Stimulated activated naive CD4-positive, alpha-beta T cell (primary cell): ENCODE data around the gene KRTAP20-4.

Experiments used
- DNase-seq, 6 experiments: peaks; one replicate each; lab custom pipeline; 2025; lab: John Stamatoyannopoulos, UW

Gene KRTAP20-4

DNA sequence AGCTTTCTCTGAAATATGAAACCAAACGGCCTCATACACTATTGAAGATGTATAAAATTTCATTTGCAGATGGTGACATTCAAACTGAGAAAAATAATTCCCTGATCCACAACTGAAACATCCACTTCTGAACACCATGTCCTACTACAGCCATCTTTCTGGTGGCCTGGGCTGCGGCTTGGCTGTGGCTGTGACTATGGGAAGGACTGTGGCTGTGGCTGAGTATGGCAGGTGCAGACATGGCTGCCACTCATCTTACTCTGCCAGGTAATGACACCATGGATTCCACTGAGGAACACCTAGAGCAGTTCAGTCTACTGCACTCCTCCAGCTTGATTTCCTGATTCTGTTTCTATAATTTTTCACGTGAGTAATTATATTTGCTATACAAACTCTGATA, at the start of gene KRTAP20-4:
TSS of gene KRTAP20-4 (plus strand) at position 106 of the 400 bp plus-strand sequence.
- no peak for DNase-seq

DNA sequence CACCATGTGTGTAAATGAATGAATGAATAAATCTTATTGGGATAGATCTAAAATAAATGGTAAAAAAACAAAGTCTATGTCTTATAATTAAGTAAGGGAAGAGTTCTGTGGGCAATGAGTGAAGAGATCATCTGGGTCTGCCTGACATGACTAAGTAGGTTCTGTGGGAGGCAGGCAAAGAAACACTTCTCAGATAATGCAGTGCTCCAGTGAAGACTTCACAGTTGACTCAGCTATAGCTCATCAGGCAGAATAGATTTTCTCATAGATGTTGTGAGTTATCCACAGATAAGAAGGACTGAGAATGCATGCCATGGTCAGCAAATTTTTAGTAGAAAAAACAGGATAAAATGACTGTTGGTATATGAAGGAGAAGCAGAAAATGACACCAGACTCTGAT, 42.7 kb upstream of the KRTAP20-4 start:
- no peak for DNase-seq

DNA sequence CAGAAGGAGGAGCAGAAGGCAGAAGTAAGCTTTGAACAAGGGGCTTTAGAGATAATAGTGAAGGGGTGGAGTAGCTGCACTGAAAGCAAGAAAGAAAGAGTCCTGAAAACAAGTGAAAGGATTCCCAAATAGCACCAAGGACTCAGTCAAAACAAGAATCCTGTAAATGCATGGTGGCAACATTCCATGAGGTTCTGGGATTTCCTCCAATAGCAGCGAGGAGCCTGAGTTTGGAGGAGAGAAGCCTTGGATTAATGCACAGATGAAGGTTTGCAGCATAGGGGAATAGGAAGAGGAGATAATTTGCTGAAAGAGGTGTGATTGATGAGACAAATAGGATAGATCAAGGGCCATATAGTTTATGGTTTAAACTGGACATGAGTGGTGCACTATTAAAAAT, 41.1 kb upstream of the KRTAP20-4 start:
- DNase-seq = no peak

DNA sequence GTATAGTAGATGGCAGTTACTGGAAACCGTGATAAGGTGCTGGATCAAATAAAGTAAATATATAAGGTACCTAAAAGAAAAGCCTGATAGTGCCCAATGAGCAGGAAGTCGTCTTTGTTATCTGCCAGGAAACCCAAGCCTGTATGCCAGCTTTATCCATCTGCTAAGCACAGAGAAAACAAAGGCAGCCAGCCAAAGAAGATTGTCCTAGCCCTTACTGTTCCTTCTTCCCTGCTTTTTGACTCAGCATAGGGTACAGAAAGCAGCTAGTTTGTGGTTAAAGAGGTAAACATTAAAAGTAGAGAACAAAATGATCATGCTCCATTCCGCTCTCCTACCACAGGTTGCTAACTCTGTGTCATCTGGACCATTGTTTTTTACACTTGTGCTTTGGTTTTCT, 40.3 kb upstream of the KRTAP20-4 start:
- DNase-seq = no peak

DNA sequence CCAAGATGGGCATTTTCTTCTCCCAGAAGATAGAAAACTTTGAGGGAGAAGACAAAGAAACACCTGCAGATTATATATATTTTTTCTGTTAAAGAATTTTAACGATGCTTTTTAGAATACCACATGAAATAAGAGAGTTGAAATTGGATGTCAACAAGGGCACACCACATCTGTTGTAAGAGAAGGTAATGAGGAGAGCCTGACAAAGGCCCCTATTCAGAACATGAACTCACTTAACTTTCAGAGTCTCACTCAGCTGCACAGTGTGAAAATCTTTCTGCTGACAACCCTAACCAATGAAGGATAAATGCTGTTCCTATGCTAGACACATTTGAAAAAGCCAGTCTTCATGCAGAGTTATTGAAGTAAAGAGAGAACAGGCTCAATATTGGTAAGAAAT, 37.6 kb upstream of the KRTAP20-4 start:
- no peak for DNase-seq

DNA sequence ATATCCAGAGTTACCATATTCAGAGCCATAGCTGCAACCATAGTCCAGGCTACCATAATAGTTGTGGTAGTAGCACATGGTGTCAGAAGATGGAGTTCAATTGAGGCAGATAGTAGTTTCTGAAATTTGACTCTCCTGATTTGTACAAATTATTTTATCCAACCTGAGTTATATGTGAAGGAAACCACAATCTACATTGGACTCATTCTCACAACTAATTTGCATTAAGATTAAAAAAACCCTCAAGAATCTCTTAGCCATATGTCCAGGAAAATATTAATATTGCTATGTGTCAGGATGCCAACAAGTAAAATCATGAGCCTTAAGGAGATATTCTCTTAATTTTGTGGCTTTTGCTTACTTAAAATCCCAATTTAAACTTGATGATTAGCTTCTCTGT, 30.1 kb upstream of the KRTAP20-4 start, which contains the start of gene KRTAP22-2:
TSS of gene KRTAP22-2 (minus strand) at position 101 of the 400 bp plus-strand sequence.
- no peak for DNase-seq

DNA sequence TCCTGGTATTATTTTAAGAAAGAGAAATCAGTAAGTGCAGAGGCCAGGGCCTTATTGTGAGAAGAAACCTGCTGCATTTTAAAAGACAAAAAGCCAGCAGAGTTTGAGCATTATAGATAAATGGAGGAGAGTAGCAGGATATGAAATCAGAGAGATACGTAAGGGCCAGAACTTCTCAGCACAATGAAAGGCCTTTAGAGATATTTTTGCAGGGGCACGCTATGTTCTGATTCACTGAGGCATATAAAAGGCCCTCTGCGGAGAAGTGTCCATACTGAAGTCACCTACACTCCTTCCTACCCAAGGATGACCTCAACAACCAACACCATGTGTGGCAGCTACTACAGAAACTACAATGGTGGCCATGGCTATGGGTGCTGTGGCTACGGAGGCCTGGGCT, 28.3 kb upstream of the KRTAP20-4 start, which contains the start of gene KRTAP6-3:
TSS of gene KRTAP6-3 (plus strand) at position 301 of the 400 bp plus-strand sequence. CDS start at position 307, 6 bp downstream.
- no peak for DNase-seq

DNA sequence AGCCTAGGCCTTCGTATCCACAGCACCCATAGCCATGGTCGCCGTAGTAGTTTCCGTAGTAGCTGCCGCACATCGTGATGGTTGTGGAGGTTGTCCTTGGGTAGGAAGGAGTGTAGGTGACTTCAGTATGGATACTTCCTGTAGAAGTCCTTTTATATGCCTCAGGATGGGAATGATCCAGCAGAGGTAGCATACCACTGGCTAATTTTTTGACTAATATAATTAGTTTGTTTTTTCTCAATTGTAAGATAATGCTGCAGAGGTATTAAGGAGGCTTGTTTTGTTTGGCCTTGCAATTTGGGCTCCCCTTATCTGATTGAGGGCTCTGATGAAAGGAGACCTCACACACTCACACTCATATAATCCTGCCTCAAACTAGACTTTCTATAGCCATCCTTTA, 21.6 kb upstream of the KRTAP20-4 start, which contains the start of gene KRTAP6-2:
TSS of gene KRTAP6-2 (minus strand) at position 101 of the 400 bp plus-strand sequence. CDS start at position 73, 28 bp downstream.
- no peak for DNase-seq

DNA sequence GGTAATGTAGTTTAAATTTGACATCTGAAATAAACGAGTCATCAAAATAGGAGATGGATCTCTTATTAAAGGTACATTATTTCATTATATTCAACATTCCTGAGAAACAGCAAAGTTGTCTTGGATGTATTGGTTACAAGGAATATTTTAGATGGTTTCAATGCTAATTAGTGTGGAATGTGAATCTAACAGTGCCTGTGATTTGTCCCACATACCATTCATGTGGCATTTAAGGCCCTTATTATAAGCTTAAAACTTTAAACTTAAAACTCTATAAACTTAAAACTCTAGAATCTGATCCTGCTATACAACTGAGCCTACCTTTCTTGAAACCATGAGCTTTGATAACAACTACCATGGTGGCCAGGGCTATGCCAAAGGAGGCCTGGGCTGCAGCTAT, 19.6 kb upstream of the KRTAP20-4 start, which contains the start of gene KRTAP22-1:
TSS of gene KRTAP22-1 (plus strand) at position 301 of the 400 bp plus-strand sequence.
- no peak for DNase-seq

DNA sequence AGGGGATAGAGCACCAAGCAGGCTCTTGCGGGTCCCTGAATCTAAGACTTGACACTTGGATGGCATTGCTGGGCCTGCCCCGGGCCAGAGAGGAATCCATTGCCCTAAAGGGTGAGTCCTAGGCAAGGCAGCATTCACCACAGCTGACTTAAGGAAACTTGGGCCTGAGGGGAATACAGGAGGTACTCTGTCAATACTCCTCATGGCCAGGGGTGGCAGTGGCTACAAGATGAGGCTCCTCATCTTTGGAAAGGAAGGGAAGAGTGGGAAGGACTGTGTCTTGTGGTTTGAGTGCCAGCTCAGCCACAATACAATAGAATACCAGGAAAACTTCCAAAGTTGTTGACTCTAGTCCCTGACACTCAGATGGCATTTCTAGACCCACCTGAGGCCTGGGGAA, 14.5 kb upstream of the KRTAP20-4 start:
- no peak for DNase-seq

DNA sequence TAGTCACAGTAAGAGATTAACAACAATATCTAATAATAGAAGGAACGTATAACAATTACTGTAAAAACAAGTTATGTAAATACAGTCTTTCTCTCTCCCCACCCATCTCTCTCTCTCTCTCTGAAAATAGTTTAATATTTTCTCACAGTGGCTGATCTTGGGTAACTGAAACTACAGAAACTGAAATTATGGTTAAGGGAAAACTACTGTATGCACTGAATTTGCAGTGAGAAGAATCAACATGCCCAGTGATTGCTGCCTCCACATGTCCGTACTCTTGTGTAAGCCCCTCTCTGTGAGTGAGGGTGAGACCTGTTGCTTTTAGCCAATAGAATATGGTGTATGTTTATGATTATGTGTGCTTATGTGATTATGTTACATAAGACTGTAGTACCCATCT, 8.3 kb upstream of the KRTAP20-4 start:
- DNase-seq = no peak

DNA sequence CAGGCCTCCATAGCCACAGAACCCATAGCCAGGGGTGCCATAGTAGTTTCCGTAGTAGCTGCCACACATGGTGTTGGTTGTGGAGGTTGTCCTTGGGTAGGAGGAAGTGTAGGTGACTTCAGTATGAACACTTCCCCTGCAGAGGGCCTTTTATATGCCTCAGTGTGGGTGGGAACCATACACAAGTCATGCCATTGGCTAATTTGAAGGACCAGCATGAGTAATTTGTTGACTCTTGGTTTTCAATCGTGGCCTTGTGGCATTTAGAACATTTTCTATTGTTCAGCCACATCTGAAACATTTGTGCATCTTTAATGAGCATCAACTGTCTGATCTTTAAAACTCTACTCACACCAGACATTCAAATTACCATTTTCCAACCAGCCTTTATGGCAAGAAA, 6.6 kb upstream of the KRTAP20-4 start, which contains the start of gene KRTAP6-1:
TSS of gene KRTAP6-1 (minus strand) at position 95 of the 400 bp plus-strand sequence. CDS start at position 69, 26 bp downstream.
- DNase-seq = no peak

DNA sequence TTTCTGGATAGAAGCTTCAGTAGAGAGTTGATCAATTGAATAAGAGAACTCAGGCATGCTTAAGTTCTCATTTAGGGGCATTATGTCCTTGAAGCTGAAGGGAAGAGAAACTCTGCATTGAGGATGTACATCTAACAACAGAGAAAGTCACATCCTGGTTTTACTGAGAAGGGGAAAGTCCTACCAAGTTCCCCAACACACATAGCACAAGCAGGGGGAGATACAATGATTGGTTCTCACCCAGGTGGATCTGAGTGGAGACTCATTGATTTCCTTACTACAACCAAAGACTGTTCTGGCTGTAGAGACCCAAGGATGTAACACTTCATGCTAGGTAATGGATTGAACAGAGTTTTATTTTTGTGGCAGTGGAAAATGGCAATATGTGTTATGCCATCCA, 5.2 kb upstream of the KRTAP20-4 start:
- no peak for DNase-seq

DNA sequence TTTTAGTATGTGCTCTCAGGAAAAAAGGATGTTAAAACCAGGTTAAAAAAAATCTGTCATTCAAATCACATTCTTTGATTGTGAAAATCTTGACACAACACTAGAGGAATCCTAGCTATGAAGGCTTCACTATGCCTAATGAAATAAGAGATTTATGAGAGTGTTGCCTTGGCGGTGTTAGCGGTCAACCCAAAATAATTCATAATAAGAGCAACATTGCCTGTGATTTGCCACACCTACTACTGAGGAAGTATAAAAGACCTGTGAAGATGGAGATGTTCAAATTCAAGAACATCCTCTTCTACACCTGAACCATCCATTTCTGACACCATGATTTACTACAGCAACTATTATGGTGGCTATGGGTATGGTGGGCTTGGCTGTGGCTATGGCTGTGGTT, 4.3 kb upstream of the KRTAP20-4 start, which contains the start of gene KRTAP20-1:
TSS of gene KRTAP20-1 (plus strand) at position 301 of the 400 bp plus-strand sequence. CDS start at position 331, 30 bp downstream.
- no peak for DNase-seq

DNA sequence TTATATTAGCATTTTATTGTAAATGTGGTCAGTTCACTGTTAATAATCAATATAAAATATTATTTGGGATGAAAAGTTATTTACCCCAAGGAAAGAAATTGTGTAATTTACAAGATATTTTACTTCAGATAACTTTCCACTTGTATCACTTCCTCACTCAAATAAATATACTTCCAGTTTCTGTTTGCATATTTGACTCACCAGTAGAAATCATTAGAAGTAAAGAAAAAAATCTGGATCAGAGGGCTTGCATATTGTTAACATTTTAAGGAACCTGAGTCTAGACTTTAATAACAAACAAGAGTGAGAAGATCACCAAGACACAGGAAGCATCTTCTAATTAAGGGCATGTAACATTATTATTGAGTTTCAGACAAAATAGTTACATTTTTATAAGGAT, 347 bp upstream of the KRTAP20-4 start:
- no peak for DNase-seq

DNA sequence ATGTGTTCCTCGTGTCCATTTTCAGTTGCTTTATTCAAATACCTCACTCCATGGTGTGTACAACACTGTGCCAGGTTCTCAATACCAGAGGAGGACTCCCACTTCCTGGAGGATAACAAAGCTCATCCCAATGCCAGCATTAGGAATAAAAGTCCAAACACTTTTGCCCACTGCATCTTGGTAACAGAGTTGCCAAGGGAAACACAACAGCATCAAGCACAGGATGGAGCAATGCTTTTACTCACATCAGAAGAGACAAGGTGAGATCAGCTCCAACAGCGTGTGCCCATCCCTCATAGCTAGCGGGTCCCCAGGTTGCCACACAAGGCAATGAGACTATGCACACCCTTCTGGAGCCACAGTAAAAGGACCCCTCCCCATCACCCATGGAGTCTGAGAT, 2.9 kb downstream of the KRTAP20-4 start:
- DNase-seq = no peak

DNA sequence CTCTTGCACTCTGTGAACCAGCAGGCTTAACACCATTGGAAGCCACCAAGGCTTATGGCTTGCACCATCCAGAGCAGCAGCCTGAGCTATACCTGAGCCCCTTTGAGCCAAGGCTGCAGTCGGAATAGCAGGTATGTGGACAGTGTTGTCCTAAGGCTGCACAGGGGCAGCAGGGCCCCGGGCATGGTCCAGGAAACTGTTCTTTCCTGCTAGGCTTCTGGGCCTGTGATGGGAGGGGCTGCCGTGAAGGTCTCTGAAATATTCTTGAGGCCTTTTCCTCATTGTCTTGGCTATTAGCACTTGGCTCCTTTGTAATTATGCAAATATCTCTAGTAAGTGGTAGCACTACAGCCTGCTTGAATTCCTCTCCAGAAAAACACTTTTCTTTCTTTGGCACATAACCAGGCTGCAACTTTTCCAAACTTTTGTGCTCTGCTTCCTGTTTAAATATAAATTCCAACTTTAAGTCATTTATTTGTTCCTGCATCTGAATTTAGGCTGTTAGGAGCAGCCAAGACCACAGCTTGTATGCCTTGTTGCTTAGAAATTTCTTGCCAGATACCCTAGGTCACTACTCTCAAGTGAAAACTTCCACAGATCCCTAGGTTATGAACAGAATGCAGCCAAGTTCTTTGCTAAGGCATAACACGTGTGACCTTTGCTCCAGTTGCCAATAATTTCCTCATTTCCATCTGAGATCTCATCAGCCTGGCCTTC, 5.2 kb downstream of the KRTAP20-4 start:
- DNase-seq = no peak

DNA sequence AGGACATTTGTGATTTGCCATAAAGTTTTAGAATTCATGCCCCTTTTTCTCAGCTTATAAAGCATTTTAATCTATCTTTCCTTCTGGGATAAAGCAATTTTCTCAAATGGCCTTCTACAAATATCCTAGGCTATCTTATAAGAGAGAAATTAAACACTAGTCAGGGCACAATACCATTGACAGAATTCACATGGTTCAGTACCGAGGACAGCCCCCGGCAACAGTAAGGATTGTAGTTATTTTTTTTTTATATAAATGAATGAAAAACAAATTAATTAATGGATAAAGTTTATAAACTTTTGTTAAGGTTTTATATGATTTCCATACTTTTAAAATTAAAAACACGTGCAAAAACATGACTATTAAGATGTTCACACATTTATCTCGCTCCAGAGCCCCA, 7.7 kb downstream of the KRTAP20-4 start:
- DNase-seq = no peak

DNA sequence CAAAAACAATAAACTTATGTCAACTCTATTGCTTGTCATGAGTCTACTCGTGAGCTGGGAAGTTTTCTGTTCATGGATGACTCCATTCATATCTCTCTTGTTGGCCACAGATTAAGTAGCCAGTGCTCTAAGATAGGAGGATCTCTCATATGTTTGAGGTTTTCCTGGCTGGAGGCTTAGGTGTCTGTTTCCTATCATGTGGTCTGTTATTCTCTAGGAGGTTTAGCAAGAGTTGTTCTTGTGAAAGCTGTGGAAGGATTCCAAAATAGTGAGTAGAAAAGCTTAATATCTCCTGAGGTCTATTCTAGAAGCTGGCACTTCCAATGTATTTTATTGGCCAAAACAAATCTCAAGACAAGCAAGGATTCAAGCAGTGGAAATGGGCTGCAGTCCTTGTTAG, 8.8 kb downstream of the KRTAP20-4 start:
- no peak for DNase-seq

DNA sequence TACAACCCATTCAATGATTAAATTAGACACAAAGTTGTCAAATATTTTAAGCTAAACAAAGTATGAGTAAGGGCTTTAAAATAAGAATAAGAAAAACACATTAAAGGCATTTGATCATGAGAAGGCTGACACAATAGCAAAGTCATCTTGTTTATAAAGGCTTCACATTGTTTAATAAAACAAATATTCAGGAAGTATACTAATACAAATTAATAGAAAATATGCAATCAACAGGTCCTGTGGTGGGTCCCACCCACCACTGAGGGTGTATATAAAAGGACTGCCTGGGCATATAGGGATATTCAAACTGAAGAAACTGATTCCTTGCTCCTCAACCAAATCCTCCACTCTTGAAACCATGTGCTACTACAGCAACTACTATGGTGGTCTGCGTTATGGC, 14.5 kb downstream of the KRTAP20-4 start, which contains the start of gene KRTAP20-2:
TSS of gene KRTAP20-2 (plus strand) at position 301 of the 400 bp plus-strand sequence. CDS start at position 359, 58 bp downstream.
- no peak for DNase-seq

DNA sequence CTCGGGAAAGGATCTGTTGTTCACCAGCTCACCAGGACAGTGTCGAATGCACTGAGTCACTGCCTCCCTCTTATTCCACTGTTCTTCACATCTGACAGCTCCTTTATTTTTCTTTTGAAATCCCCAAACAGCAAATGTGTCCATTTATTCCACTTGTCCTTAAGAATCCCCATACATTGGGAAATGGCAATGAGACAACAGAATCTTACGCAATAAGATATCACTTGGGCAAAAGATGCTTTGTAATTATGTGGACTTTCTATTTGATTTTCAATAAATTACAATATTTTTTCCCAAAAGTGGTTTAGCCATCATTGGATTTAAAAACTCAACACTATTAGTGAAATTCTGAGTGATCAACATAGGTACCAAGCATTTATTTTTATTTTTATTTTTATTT, 18.3 kb downstream of the KRTAP20-4 start:
- no peak for DNase-seq

DNA sequence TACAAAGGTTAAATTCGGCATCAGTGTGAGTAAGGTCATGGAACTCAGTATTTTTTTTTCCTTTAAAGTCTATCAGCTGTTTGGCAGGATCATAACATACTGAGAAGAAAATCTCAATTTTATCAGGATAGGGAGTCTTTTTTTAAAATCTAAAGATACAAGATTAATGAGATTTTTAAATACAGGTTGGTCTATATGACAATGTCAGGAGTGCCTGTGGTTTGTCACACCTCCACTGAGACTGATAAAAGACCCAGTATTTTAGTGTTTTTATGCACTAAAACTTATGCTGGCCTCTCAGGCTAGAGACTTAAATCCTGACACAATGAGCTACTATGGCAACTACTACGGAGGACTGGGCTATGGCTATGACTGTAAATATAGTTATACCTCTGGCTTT, 22.1 kb downstream of the KRTAP20-4 start, which contains the start of gene KRTAP20-3:
TSS of gene KRTAP20-3 (plus strand) at position 301 of the 400 bp plus-strand sequence.
- no peak for DNase-seq

DNA sequence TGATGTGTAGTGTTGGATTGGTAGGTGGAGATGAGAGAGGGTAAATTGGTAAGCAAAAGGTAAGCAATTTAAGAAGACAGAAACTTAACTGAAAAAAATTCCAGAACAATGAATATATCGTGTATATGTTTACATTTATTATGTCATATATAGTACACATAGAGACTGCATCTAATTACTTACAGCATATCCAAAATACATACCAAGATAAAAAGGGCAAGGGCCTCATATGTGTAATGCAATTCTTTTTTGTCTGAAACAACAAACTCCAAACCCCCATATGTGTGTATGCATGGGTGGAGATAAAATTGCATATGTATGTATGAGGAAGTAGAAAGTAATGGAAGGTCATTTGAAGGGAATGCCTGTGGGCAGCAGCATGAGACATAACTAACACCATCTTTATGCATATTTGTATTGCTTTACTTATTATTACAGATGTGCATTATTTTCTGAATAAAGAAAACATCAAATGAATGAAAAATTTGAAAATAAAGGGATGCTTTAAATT, 26.5 kb downstream of the KRTAP20-4 start:
- DNase-seq = no peak
